PFSK-1 (cell line): Measurements from ENCODE around the gene KHNYN.

Source experiments
- POLR2AphosphoS5 ChIP-seq: IDR thresholded peaks from 2 replicates; pipeline ENCODE4 v1.6.1; 2012; ENCODE audit warnings: low read depth, mild to moderate bottlenecking, control low read depth, low read length, moderate library complexity
- TAF1 ChIP-seq: IDR thresholded peaks from 2 replicates; pipeline ENCODE4 v1.6.1; 2012; ENCODE audit warnings: low read length, control low read depth, borderline replicate concordance; ENCODE audit not compliant: insufficient read depth
- TF ChIP-seq, protein P1 (sequence below), 2 experiments: IDR thresholded peaks; 2 replicates each; pipeline versions ENCODE4 v1.6.1 to v1.8.0; 2011 to 2012; ENCODE audit warnings: low read depth in 2 of 2, low read length in 2 of 2, control low read depth in 1 of 2, inconsistent platforms in 1 of 2, mild to moderate bottlenecking in 1 of 2, moderate library complexity in 1 of 2; ENCODE audit not compliant: insufficient read depth in 1 of 2

DNA sequence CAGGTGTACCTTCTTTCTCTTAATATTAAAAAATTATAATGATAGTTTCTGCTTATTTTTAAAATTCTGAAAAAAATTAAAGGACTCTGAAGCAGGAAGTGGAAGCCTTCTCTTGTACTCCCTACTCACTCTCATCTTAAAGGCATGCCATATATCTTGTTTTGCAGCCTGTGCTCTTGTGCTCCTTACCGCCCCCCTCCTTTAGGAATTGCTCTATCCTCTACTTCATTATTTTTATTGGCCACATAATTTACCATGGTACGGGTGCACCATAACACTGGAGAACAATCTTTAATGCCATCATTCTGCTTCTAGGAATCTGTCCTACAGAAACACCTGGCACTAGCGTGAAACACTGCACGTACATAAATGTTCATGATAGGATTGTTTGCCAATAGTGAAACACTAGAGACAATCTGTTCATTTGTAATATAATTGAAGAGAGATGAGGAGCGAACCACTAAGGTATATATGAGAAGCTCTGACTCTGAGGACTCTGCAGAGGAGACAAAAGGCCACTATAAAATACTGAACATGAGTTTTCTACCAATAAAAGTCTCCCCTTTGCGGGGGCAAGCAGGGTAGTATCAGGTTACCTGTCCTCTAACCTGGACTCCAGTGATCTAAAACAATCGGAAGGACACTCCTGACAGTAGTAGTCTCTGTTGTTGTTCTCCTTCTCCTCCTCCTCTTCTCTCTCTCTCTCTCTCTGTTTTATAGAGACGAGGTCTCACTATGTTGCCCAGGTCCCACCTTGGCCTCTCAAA lies 37.2 kb upstream of the KHNYN start:
- TF ChIP-seq POLR2AphosphoS5 (no peak), TAF1 (no peak)
- TF ChIP-seq, protein P1, sequence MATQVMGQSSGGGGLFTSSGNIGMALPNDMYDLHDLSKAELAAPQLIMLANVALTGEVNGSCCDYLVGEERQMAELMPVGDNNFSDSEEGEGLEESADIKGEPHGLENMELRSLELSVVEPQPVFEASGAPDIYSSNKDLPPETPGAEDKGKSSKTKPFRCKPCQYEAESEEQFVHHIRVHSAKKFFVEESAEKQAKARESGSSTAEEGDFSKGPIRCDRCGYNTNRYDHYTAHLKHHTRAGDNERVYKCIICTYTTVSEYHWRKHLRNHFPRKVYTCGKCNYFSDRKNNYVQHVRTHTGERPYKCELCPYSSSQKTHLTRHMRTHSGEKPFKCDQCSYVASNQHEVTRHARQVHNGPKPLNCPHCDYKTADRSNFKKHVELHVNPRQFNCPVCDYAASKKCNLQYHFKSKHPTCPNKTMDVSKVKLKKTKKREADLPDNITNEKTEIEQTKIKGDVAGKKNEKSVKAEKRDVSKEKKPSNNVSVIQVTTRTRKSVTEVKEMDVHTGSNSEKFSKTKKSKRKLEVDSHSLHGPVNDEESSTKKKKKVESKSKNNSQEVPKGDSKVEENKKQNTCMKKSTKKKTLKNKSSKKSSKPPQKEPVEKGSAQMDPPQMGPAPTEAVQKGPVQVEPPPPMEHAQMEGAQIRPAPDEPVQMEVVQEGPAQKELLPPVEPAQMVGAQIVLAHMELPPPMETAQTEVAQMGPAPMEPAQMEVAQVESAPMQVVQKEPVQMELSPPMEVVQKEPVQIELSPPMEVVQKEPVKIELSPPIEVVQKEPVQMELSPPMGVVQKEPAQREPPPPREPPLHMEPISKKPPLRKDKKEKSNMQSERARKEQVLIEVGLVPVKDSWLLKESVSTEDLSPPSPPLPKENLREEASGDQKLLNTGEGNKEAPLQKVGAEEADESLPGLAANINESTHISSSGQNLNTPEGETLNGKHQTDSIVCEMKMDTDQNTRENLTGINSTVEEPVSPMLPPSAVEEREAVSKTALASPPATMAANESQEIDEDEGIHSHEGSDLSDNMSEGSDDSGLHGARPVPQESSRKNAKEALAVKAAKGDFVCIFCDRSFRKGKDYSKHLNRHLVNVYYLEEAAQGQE (IDR thresholded peaks at IDR 0.05; ENCODE audit: insufficient read depth in 1 of 2, low read depth in 2 of 2, low read length in 2 of 2), result no peak
